ENCODE results near the gene ZNF714.

- TF ChIP-seq CTCF (IDR thresholded peaks at IDR 0.05): no peak
- TF ChIP-seq POLR2A (IDR thresholded peaks at IDR 0.05): no peak
- no peak for TF ChIP-seq POLR2AphosphoS5 (IDR thresholded peaks at IDR 0.05)
These were observed 5.9 kb downstream of the ZNF714 start for GRCh38 chr19:21087871-21088270.

All from prostate gland (tissue), 2 donors.